ENCODE measurements around the gene NUCB1. TPM values are rescaled to one million over a fixed set of nuclear protein-coding genes. Genes with fewer than 3 reads are reported as not detected.

NUCB1 gene
- total RNA-seq, 1 experiment from 2014 or later, result 125 TPM

DNA sequence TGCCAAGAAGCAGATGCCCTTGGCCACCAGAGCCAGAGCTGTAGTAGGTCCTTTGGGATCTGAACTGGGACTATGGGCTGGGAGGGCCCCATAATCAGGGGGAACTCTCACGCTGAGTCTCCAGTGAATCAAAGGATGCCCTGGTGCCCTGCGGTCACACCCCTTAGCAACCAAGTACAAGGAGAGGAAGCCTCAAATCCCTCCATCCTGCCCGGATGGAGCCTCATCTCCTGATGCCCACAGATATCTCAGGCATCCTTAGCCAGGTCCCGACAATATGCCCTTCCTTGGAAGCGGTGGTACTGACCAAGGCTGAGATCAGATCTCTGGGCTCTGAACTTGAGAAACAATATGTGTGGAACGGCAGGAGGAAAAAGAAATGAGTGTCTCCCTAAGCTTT lies 33.4 kb upstream of the NUCB1 start:
- H4K91ac ChIP-seq (ENCODE audit: insufficient read length, low read depth, low read length), result peak overlapping the region; percentile 31
- H3K23ac ChIP-seq (ENCODE audit: insufficient read length, low read depth, low read length), result no peak overlapping the region
- no peak overlapping the region for H3K18ac ChIP-seq (ENCODE audit: insufficient read length, low read depth, low read length)
- TF ChIP-seq, protein P1, sequence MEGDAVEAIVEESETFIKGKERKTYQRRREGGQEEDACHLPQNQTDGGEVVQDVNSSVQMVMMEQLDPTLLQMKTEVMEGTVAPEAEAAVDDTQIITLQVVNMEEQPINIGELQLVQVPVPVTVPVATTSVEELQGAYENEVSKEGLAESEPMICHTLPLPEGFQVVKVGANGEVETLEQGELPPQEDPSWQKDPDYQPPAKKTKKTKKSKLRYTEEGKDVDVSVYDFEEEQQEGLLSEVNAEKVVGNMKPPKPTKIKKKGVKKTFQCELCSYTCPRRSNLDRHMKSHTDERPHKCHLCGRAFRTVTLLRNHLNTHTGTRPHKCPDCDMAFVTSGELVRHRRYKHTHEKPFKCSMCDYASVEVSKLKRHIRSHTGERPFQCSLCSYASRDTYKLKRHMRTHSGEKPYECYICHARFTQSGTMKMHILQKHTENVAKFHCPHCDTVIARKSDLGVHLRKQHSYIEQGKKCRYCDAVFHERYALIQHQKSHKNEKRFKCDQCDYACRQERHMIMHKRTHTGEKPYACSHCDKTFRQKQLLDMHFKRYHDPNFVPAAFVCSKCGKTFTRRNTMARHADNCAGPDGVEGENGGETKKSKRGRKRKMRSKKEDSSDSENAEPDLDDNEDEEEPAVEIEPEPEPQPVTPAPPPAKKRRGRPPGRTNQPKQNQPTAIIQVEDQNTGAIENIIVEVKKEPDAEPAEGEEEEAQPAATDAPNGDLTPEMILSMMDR (conservative IDR thresholded peaks at IDR 0.05), result no peak
- H4K20me1 ChIP-seq (ENCODE audit: control insufficient read depth, insufficient read depth, insufficient read length), result no peaks in the 10 kb centered on the region
- no peak overlapping the region for H2AK5ac ChIP-seq (ENCODE audit: insufficient read length, low read length)
- no peaks in the 10 kb centered on the region for H3K9me3 Mint-ChIP-seq
- H3K4me3 Mint-ChIP-seq, result no peak overlapping the region
- no peak overlapping the region for H4K5ac ChIP-seq (ENCODE audit: insufficient read length, low read depth, low read length)
- peaks cover 2% of the 10 kb centered on the region for H3K23me2 ChIP-seq (ENCODE audit: insufficient read length, low read depth, low read length, poor library complexity, severe bottlenecking)
- peaks cover 3% of the 10 kb centered on the region; the same call in 1 of the 2 replicates for H3K4me1 ChIP-seq (ENCODE audit: insufficient read depth, low read length)
- H3K27ac ChIP-seq (ENCODE audit: insufficient read length, low read depth, low read length), result no peak overlapping the region
- peaks cover 14 to 26% of the 10 kb centered on the region in 2 experiments for H3K4me1 Mint-ChIP-seq
- H3K27ac Mint-ChIP-seq, result peak overlapping the region in 1 of 3 experiments; percentile 14; a peak in 1 of 7 replicates
- H2BK5ac ChIP-seq (ENCODE audit: insufficient read length, low read length), result no peak overlapping the region
- H3K79me1 ChIP-seq (ENCODE audit: insufficient read depth, low read depth, low read length, poor library complexity, severe bottlenecking), result no peaks in the 10 kb centered on the region
- H3K27me3 ChIP-seq (ENCODE audit: insufficient read depth, low read length), result no peaks in the 10 kb centered on the region
- H3K4ac ChIP-seq (ENCODE audit: low read depth, low read length), result no peak overlapping the region
- no CpG with 5 or more reads among the region's 6 CpGs for WGBS (ENCODE audit: extremely low coverage, insufficient read length, low lambda C conversion rate)
- H4K8ac ChIP-seq (replicated peaks; ENCODE audit: insufficient read length, low read depth, low read length), result no peak overlapping the region
- H2BK120ac ChIP-seq (ENCODE audit: low read depth, low read length, poor library complexity, severe bottlenecking), result no peak overlapping the region
- H2BK20ac ChIP-seq (ENCODE audit: low read depth, low read length, poor library complexity, severe bottlenecking), result no peak overlapping the region
- H3K4me2 ChIP-seq (ENCODE audit: insufficient read depth, insufficient read length, low read length), result no peak overlapping the region
- no peak overlapping the region for H2BK15ac ChIP-seq (ENCODE audit: low read depth, low read length)
- H3K27me3 Mint-ChIP-seq (ENCODE audit: low read depth), result no peaks in the 10 kb centered on the region
- no peak overlapping the region for H2BK12ac ChIP-seq (ENCODE audit: insufficient read length, low read depth, low read length)
- H3K79me2 ChIP-seq (ENCODE audit: insufficient read depth, low read length), result no peaks in the 10 kb centered on the region
- H2AFZ ChIP-seq (ENCODE audit: low read length), result no peak overlapping the region
- no peak overlapping the region for H3K9ac ChIP-seq (ENCODE audit: extremely low read depth, insufficient read length, low read length)
- no peak overlapping the region for H3T11ph ChIP-seq (ENCODE audit: low read length)
- peaks cover 0 to 26% (median 6%) of the 10 kb centered on the region in 3 experiments; a peak in 6 of 7 replicates for H3K36me3 Mint-ChIP-seq (ENCODE audit: insufficient read depth in 1 of 3, low read depth in 3 of 3)
- H3K14ac ChIP-seq (ENCODE audit: insufficient read depth, low read length), result no peak overlapping the region
- H3K9me3 ChIP-seq (ENCODE audit: control insufficient read depth, low read depth, low read length), result no peaks in the 10 kb centered on the region
- no peak overlapping the region for H3K56ac ChIP-seq (ENCODE audit: insufficient read length, low read depth, low read length)
- no peak for DNase-seq

Measured in H9 (cell line).